Hepatocyte (in vitro differentiated cells): ENCODE measurements around the gene PRIMA1.

Source experiments
- CTCF ChIP-seq: fragments of 200-600 bp; sonication (generic); IDR thresholded peaks from 2 replicates; pipeline ENCODE4 v1.5.1; 2016; ENCODE audit warnings: antibody characterized with exemption, mild to moderate bottlenecking; ENCODE audit not compliant: poor library complexity
- EZH2 ChIP-seq: fragments of 200-600 bp; sonication (generic); IDR thresholded peaks from 2 replicates; pipeline ENCODE4 v1.6.1; 2016; ENCODE audit warnings: antibody characterized with exemption, mild to moderate bottlenecking, borderline replicate concordance

- no peak for TF ChIP-seq CTCF
- no peak for TF ChIP-seq EZH2
These were observed 55.1 kb downstream of the PRIMA1 start for GRCh38 chr14:93733231-93733630.
